H9 (cell line): ENCODE measurements around the gene SEMA4D. TPM values are rescaled to one million over a fixed set of nuclear protein-coding genes. Genes with fewer than 3 reads are reported as not detected.

Experiments
- DNase-seq: peaks from one replicate; pipeline ENCODE4 v3.0.0-alpha.2; 2017
- H2AFZ ChIP-seq: one replicate; pipeline ENCODE4 v1.6.1; 2013; ENCODE audit warnings: mild to moderate bottlenecking, low read length, control low read depth, moderate library complexity
- H2AK5ac ChIP-seq: 2 replicates; pipeline ENCODE4 v1.6.1; 2013; ENCODE audit warnings: low read length, control low read depth, mixed read lengths; ENCODE audit not compliant: insufficient read length
- H2BK120ac ChIP-seq: one replicate; pipeline ENCODE4 v1.6.1; 2013; ENCODE audit warnings: low read depth, mild to moderate bottlenecking, low read length, control low read depth, inconsistent platforms; ENCODE audit not compliant: poor library complexity, severe bottlenecking
- H2BK12ac ChIP-seq: 2 replicates; pipeline ENCODE4 v1.6.1; 2013; ENCODE audit warnings: low read length, control low read depth, mixed read lengths, low read depth; ENCODE audit not compliant: insufficient read length
- H2BK15ac ChIP-seq: 2 replicates; pipeline ENCODE4 v1.6.1; 2013; ENCODE audit warnings: low read depth, low read length, control low read depth
- H2BK20ac ChIP-seq: one replicate; pipeline ENCODE4 v1.6.1; 2013; ENCODE audit warnings: low read depth, mild to moderate bottlenecking, low read length, control low read depth, inconsistent platforms; ENCODE audit not compliant: poor library complexity, severe bottlenecking
- H2BK5ac ChIP-seq: 2 replicates; pipeline ENCODE4 v1.6.1; 2013; ENCODE audit warnings: low read length, control low read depth, mixed read lengths; ENCODE audit not compliant: insufficient read length
- H3K14ac ChIP-seq: 2 replicates; pipeline ENCODE4 v1.6.1; 2013; ENCODE audit warnings: low read length, control low read depth; ENCODE audit not compliant: insufficient read depth
- H3K18ac ChIP-seq: 2 replicates; pipeline ENCODE4 v1.6.1; 2013; ENCODE audit warnings: low read depth, mild to moderate bottlenecking, mixed read lengths, low read length, control low read depth; ENCODE audit not compliant: insufficient read length
- H3K23ac ChIP-seq: 2 replicates; pipeline ENCODE4 v1.6.1; 2013; ENCODE audit warnings: low read length, control low read depth, mixed read lengths, low read depth; ENCODE audit not compliant: insufficient read length
- H3K23me2 ChIP-seq: 2 replicates; pipeline ENCODE4 v1.6.1; 2013; ENCODE audit warnings: low read depth, mild to moderate bottlenecking, mixed read lengths, low read length, control low read depth; ENCODE audit not compliant: insufficient read length, poor library complexity, severe bottlenecking
- H3K27ac ChIP-seq: 2 replicates; pipeline ENCODE4 v1.5.1; 2013; ENCODE audit warnings: low read length, control low read depth, mixed read lengths, low read depth; ENCODE audit not compliant: insufficient read length
- H3K27me3 ChIP-seq: 2 replicates; pipeline ENCODE4 v1.6.1; 2013; ENCODE audit warnings: low read length, control low read depth, inconsistent platforms; ENCODE audit not compliant: insufficient read depth
- H3K4ac ChIP-seq: 2 replicates; pipeline ENCODE4 v1.6.1; 2013; ENCODE audit warnings: low read depth, mild to moderate bottlenecking, control low read depth, inconsistent platforms, low read length, moderate library complexity
- H3K4me1 ChIP-seq: 2 replicates; pipeline ENCODE4 v1.6.1; 2013; ENCODE audit warnings: low read length, control low read depth, inconsistent platforms; ENCODE audit not compliant: insufficient read depth
- H3K4me2 ChIP-seq: 2 replicates; pipeline ENCODE4 v1.6.1; 2013; ENCODE audit warnings: low read length, control low read depth, mixed read lengths; ENCODE audit not compliant: insufficient read length, insufficient read depth
- H3K56ac ChIP-seq: 2 replicates; pipeline ENCODE4 v1.6.1; 2013; ENCODE audit warnings: low read depth, mild to moderate bottlenecking, mixed read lengths, low read length, control low read depth; ENCODE audit not compliant: insufficient read length
- H3K79me1 ChIP-seq: 2 replicates; pipeline ENCODE4 v1.6.1; 2013; ENCODE audit warnings: low read depth, mild to moderate bottlenecking, moderate library complexity, low read length, control low read depth, inconsistent platforms; ENCODE audit not compliant: insufficient read depth, poor library complexity, severe bottlenecking
- H3K79me2 ChIP-seq: 2 replicates; pipeline ENCODE4 v1.6.1; 2013; ENCODE audit warnings: low read length, control low read depth, inconsistent platforms; ENCODE audit not compliant: insufficient read depth
- H3K9ac ChIP-seq: 2 replicates; pipeline ENCODE4 v1.6.1; 2013; ENCODE audit warnings: low read length, control low read depth, mixed read lengths; ENCODE audit not compliant: insufficient read length; ENCODE audit errors: extremely low read depth
- H3K9me3 ChIP-seq: one replicate; pipeline ENCODE4 v1.6.1; 2013; ENCODE audit warnings: low read depth, low read length, inconsistent platforms; ENCODE audit not compliant: control insufficient read depth
- H3T11ph ChIP-seq: one replicate; pipeline ENCODE4 v1.6.1; 2013; ENCODE audit warnings: mild to moderate bottlenecking, low read length, control low read depth, inconsistent platforms
- H4K20me1 ChIP-seq: one replicate; pipeline ENCODE4 v1.6.1; 2013; ENCODE audit not compliant: control insufficient read depth, insufficient read length, insufficient read depth
- H4K5ac ChIP-seq: 2 replicates; pipeline ENCODE4 v1.6.1; 2013; ENCODE audit warnings: low read depth, mild to moderate bottlenecking, mixed read lengths, low read length, control low read depth; ENCODE audit not compliant: insufficient read length
- H4K8ac ChIP-seq: replicated peaks from 2 replicates; pipeline ENCODE4 v1.6.1; 2013; ENCODE audit warnings: low read length, control low read depth, mixed read lengths, low read depth; ENCODE audit not compliant: insufficient read length
- H4K91ac ChIP-seq: 2 replicates; pipeline ENCODE4 v1.6.1; 2013; ENCODE audit warnings: low read depth, mild to moderate bottlenecking, moderate library complexity, mixed read lengths, low read length, control low read depth; ENCODE audit not compliant: insufficient read length
- H3K27ac Mint-ChIP-seq, 3 experiments: 2 replicates in 2 of 3; 3 replicates in 1 of 3; pipeline ENCODE4 v1.8.0; 2020 to 2021; ENCODE audit warnings: mixed read lengths in 3 of 3, mild to moderate bottlenecking in 1 of 3, moderate library complexity in 1 of 3
- H3K27me3 Mint-ChIP-seq: 2 replicates; pipeline ENCODE4 v1.8.0; 2021; ENCODE audit warnings: low read depth, mild to moderate bottlenecking, moderate library complexity, mixed read lengths
- H3K36me3 Mint-ChIP-seq, 3 experiments: 2 replicates in 2 of 3; 3 replicates in 1 of 3; pipeline ENCODE4 v1.8.0; 2020 to 2021; ENCODE audit warnings: low read depth in 3 of 3, mixed read lengths in 3 of 3; ENCODE audit not compliant: insufficient read depth in 1 of 3
- H3K4me1 Mint-ChIP-seq, 2 experiments: 2 replicates each; pipeline ENCODE4 v1.8.0; 2020; ENCODE audit warnings: mixed read lengths in 2 of 2
- H3K4me3 Mint-ChIP-seq, 2 experiments: 2 replicates in 1 of 2; 3 replicates in 1 of 2; pipeline ENCODE4 v1.8.0; 2020 to 2021; ENCODE audit warnings: mild to moderate bottlenecking in 2 of 2, mixed read lengths in 2 of 2, moderate library complexity in 1 of 2
- H3K9me3 Mint-ChIP-seq, 2 experiments: 2 replicates in 1 of 2; 3 replicates in 1 of 2; pipeline ENCODE4 v1.8.0; 2020; ENCODE audit warnings: mild to moderate bottlenecking in 2 of 2, mixed read lengths in 2 of 2, moderate library complexity in 1 of 2
- WGBS: extraction: QIAGEN DNeasy Blood & Tissue Kit; methylation state at CpG from one replicate; pipeline ENCODE4 v1.1.7; 2013; ENCODE audit warnings: missing lambda C conversion rate, low lambda C conversion rate, mixed read lengths; ENCODE audit not compliant: insufficient read length; ENCODE audit errors: extremely low coverage; 5-methylcytosine and 5-hydroxymethylcytosine counted together
- total RNA-seq: library from RNA; stranded (reverse); gene quantifications from 2 replicates; pipeline ENCODE4 v1.2.1, GENCODE V29; 2021
- TF ChIP-seq, protein P1 (sequence below): fragments of 200-600 bp; sonication (generic); conservative IDR thresholded peaks from 3 replicates; pipeline ENCODE4 v1.8.0; 2021; ENCODE audit warnings: antibody characterized with exemption, mild to moderate bottlenecking

SEMA4D gene
- total RNA-seq, 1 experiment from 2014 or later, result 47.2 TPM

- WGBS, result no CpG with 5 or more reads among the region's 3 CpGs
- H2BK20ac ChIP-seq, result no peak overlapping the region
- H2BK120ac ChIP-seq, result no peak overlapping the region
- H2BK5ac ChIP-seq, result no peak overlapping the region
- Mint-ChIP-seq H3K27me3 (no peaks in the 10 kb centered on the region), H3K4me1 (no peaks in the 10 kb centered on the region), H3K27ac (no peak overlapping the region), H3K36me3 (peaks cover 51 to 99% (median 99%) of the 10 kb centered on the region in 3 experiments; a peak in 6 of 7 replicates), H3K4me3 (no peak overlapping the region), H3K9me3 (no peaks in the 10 kb centered on the region)
- H2AFZ ChIP-seq, result no peak overlapping the region
- H3K23ac ChIP-seq, result no peak overlapping the region
- H4K20me1 ChIP-seq, result no peaks in the 10 kb centered on the region
- no peak overlapping the region for H4K5ac ChIP-seq
- H3K14ac ChIP-seq, result no peak overlapping the region
- H3K4ac ChIP-seq, result no peak overlapping the region
- H3K56ac ChIP-seq, result no peak overlapping the region
- TF ChIP-seq, protein P1, sequence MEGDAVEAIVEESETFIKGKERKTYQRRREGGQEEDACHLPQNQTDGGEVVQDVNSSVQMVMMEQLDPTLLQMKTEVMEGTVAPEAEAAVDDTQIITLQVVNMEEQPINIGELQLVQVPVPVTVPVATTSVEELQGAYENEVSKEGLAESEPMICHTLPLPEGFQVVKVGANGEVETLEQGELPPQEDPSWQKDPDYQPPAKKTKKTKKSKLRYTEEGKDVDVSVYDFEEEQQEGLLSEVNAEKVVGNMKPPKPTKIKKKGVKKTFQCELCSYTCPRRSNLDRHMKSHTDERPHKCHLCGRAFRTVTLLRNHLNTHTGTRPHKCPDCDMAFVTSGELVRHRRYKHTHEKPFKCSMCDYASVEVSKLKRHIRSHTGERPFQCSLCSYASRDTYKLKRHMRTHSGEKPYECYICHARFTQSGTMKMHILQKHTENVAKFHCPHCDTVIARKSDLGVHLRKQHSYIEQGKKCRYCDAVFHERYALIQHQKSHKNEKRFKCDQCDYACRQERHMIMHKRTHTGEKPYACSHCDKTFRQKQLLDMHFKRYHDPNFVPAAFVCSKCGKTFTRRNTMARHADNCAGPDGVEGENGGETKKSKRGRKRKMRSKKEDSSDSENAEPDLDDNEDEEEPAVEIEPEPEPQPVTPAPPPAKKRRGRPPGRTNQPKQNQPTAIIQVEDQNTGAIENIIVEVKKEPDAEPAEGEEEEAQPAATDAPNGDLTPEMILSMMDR, result no peak
- H4K8ac ChIP-seq, result no peak overlapping the region
- no peak overlapping the region for H2BK15ac ChIP-seq
- no peaks in the 10 kb centered on the region for H3K9me3 ChIP-seq
- no peaks in the 10 kb centered on the region for H3K79me1 ChIP-seq
- no peak overlapping the region for H2AK5ac ChIP-seq
- H3T11ph ChIP-seq, result no peak overlapping the region
- H3K18ac ChIP-seq, result no peak overlapping the region
- no peak overlapping the region for H3K27ac ChIP-seq
- H3K4me2 ChIP-seq, result no peak overlapping the region
- DNase-seq, result no peak
- H3K27me3 ChIP-seq, result no peaks in the 10 kb centered on the region
- H3K9ac ChIP-seq, result no peak overlapping the region
- no peaks in the 10 kb centered on the region for H3K4me1 ChIP-seq
- H4K91ac ChIP-seq, result no peak overlapping the region
- no peak overlapping the region for H2BK12ac ChIP-seq
- H3K79me2 ChIP-seq, result no peaks in the 10 kb centered on the region
- no peaks in the 10 kb centered on the region for H3K23me2 ChIP-seq
Observed at GRCh38 chr9:89352451-89352850, 145.5 kb downstream of the SEMA4D start.
